Heart left ventricle (tissue), 16 donors: Measurements from ENCODE around the gene SPP1. TPM values are rescaled to one million over a fixed set of nuclear protein-coding genes. Genes with fewer than 3 reads are reported as not detected.

Experiments used
- ATAC-seq, 4 donors: fragments of 200-7000 bp; cut with Tn5 transposase; one replicate each; pipeline ENCODE4 v1.9.1; 2020 to 2022; ENCODE audit warnings: moderate library complexity in 4 of 4, mild to moderate bottlenecking in 3 of 4, moderate number of reproducible peaks in 1 of 4
- DNase-seq, 5 donors: peaks; one replicate each; pipeline ENCODE4 v3.0.0-alpha.2; 2020
- H3K27ac ChIP-seq, 12 donors: fragments of 200-600 bp; sonication (generic) in 4 of 12; one replicate each; pipeline versions ENCODE4 v1.5.0 to v1.8.0; 2016 to 2022; ENCODE audit warnings: mild to moderate bottlenecking in 2 of 12
- H3K27me3 ChIP-seq, 9 donors: fragments of 200-600 bp; sonication (generic) in 2 of 9; one replicate each; pipeline versions ENCODE4 v1.5.1 to v1.8.0; 2016 to 2022; ENCODE audit warnings: mild to moderate bottlenecking in 3 of 9
- H3K36me3 ChIP-seq, 9 donors: fragments of 200-600 bp; sonication (generic) in 2 of 9; one replicate each; pipeline versions ENCODE4 v1.5.0 to v1.8.0; 2018 to 2022; ENCODE audit warnings: mild to moderate bottlenecking in 2 of 9
- H3K4me1 ChIP-seq, 12 donors: fragments of 200-600 bp; sonication (generic) in 4 of 12; one replicate each; pipeline versions ENCODE4 v1.5.0 to v1.8.0; 2016 to 2022; ENCODE audit warnings: mild to moderate bottlenecking in 3 of 12
- H3K4me3 ChIP-seq, 12 donors: fragments of 200-600 bp; sonication (generic) in 4 of 12; one replicate each; pipeline versions ENCODE4 v1.5.0 to v1.8.0; 2017 to 2022; ENCODE audit warnings: mild to moderate bottlenecking in 9 of 12, moderate library complexity in 4 of 12
- H3K9me3 ChIP-seq, 12 donors: fragments of 200-600 bp; sonication (generic) in 4 of 12; one replicate each; pipeline versions ENCODE4 v1.5.0 to v1.8.0; 2016 to 2022; ENCODE audit warnings: mild to moderate bottlenecking in 1 of 12
- CTCF ChIP-seq, 12 donors: fragments of 200-600 bp; sonication (generic) in 4 of 12; IDR thresholded peaks; one replicate each; pipeline versions ENCODE4 v1.5.0 to v1.8.0; 2018 to 2022; ENCODE audit warnings: antibody characterized with exemption in 12 of 12, mild to moderate bottlenecking in 5 of 12
- POLR2A ChIP-seq, 2 donors: fragments of 450-650 bp; IDR thresholded peaks; one replicate each; pipeline ENCODE4 v1.6.1; 2017; ENCODE audit warnings: antibody characterized with exemption in 2 of 2, mild to moderate bottlenecking in 2 of 2, moderate library complexity in 2 of 2
- WGBS, 4 donors: extraction: QIAGEN DNeasy Blood & Tissue Kit in 2 of 4; methylation state at CpG; one replicate each; pipeline versions ENCODE4 v1.1.5 to v1.1.7; 2013 to 2018; 5-methylcytosine and 5-hydroxymethylcytosine counted together
- intact Hi-C, 10 donors: fragments of 100-400 bp; cut with DNase I; formaldehyde crosslinking; loops; one replicate each; pipeline versions ENCODE4 v1.11.1 to v1.14.2; 2022
- polyA plus RNA-seq, 2 donors: library from polyadenylated mRNA; stranded (reverse); fragments of 200-250 nt; gene quantifications; one replicate each; pipeline ENCODE4 v1.2.3, GENCODE V29; 2013
- total RNA-seq, 9 donors: library from RNA; depleted of rRNA in 2 of 9; stranded (reverse); fragments of >200 nt in 2 of 9; fragmentation: NEBNext Ultra II Directional in 3 of 9; extraction: Animal tissue kit (Norgen Biotek cat#: 25700) in 3 of 9; gene quantifications; one replicate each; pipeline versions ENCODE4 v1.1.0 to v1.2.4, GENCODE V29; 2016 to 2023
- donor health status: ischemic (EF 13 %, LVEDD 7.1; RV severe dilation, severe dysfunction).
- donor health status: healthy with polysubstance abuse.
- donor health status: DM: no; HTN: yes; CAD: no.
- donor health status: DM: no; HTN: no; CAD: no.
- donor health status: ischemic (EF 25% LVEDD 6.9; RV normal size, moderate dysfunction).
- donor health status: ischemic (EF 25% LVEDD 5.7; RV mildly dilated, moderate dysfunction).
- donor health status: healthy.
- donor health status: DM: yes; HTN: yes; CAD: no.
- donor health status: ischemic (EF 35%, LVEDD 5.7; RV mildly dilated, moderate dysfunction).
- donor health status: nonischemic (EF 11% LVEDD 7.7; RV severe dilation, severe dysfunction).
- donor health status: DM: yes; HTN: yes; CAD: no.
- donor health status: PGD.
- donor health status: ischemic (EF 29% LVEDD 5.4; RV normal size, mild dysfunction).
- donor health status: nonischemic (EF 23%, LVEDD 6.1; RV moderate dilation, normal function).

The SPP1 gene
- total and polyA plus RNA-seq, 11 donors: 1.6 to 1,074 (median 11.4) TPM

GRCh38 chr4:87953826-87954225 lies 21.7 kb upstream of the SPP1 start:
- intact Hi-C loops: no loop called here
- no peak overlapping the region for H3K4me3 ChIP-seq
- H3K36me3 ChIP-seq: no peaks in the 10 kb centered on the region
- H3K4me1 ChIP-seq: peaks cover 0 to 18% (median 0%) of the 10 kb centered on the region in 12 donors
- 84 to 92% (median 90%) methylated on average over 1 of the region's 1 CpG for WGBS, 4 donors
- no peaks in the 10 kb centered on the region for H3K27me3 ChIP-seq
- ATAC-seq (no peak), DNase-seq (no peak)
- no peaks in the 10 kb centered on the region for H3K9me3 ChIP-seq
- H3K27ac ChIP-seq: no peak overlapping the region
- TF ChIP-seq POLR2A (IDR thresholded peaks at IDR 0.05) (no peak), CTCF (IDR thresholded peaks at IDR 0.05) (no peak)

- Histone ChIP-seq H3K4me1 (no peaks in the 10 kb centered on the region), H3K27me3 (no peaks in the 10 kb centered on the region), H3K9me3 (no peaks in the 10 kb centered on the region), H3K4me3 (no peak overlapping the region), H3K36me3 (no peaks in the 10 kb centered on the region), H3K27ac (no peak overlapping the region)
- WGBS, 4 donors: 88 to 93% (median 91%) methylated on average over 3 of the region's 3 CpGs
- ATAC-seq (no peak), DNase-seq (no peak)
- TF ChIP-seq POLR2A (IDR thresholded peaks at IDR 0.05) (no peak), CTCF (IDR thresholded peaks at IDR 0.05) (no peak)
- intact Hi-C loops: no loop called here
Observed at GRCh38 chr4:87956501-87956900, 19.0 kb upstream of the SPP1 start.

GRCh38 chr4:87957061-87957460 lies 18.5 kb upstream of the SPP1 start:
- ATAC-seq (no peak), DNase-seq (no peak)
- no peaks in the 10 kb centered on the region for H3K9me3 ChIP-seq
- no peaks in the 10 kb centered on the region for H3K4me1 ChIP-seq
- no peaks in the 10 kb centered on the region for H3K27me3 ChIP-seq
- no peaks in the 10 kb centered on the region for H3K36me3 ChIP-seq
- TF ChIP-seq POLR2A (IDR thresholded peaks at IDR 0.05) (no peak), CTCF (IDR thresholded peaks at IDR 0.05) (no peak)
- H3K27ac ChIP-seq: no peak overlapping the region
- WGBS, 4 donors: 49 to 63% (median 54%) methylated on average over 1 of the region's 1 CpG
- H3K4me3 ChIP-seq: no peak overlapping the region
- intact Hi-C loops: no loop called here

- Histone ChIP-seq H3K27ac (no peak overlapping the region), H3K27me3 (no peaks in the 10 kb centered on the region), H3K36me3 (no peaks in the 10 kb centered on the region), H3K4me3 (no peak overlapping the region), H3K4me1 (no peaks in the 10 kb centered on the region), H3K9me3 (no peaks in the 10 kb centered on the region)
- ATAC-seq (no peak), DNase-seq (no peak)
- intact Hi-C loops: loop anchor here in 2 of 10 donors (10.0 kb wide), 1 partner anchor 277 kb away; no protein-coding TSS in a partner anchor
- TF ChIP-seq CTCF (IDR thresholded peaks at IDR 0.05) (no peak), POLR2A (IDR thresholded peaks at IDR 0.05) (no peak)
- 56 to 80% (median 77%) methylated on average over 1 of the region's 1 CpG for WGBS, 4 donors
Observed at GRCh38 chr4:87961993-87962392, 13.5 kb upstream of the SPP1 start.
